ENCODE measurements around the gene GYG1.

GYG1 gene

GRCh38 chr3:148991219-148992026 is at the start of gene GYG1:
TSS of gene GYG1 (plus strand) at chr3:148991540. CDS start at chr3:148991641, 101 bp downstream.
- DNase-seq (ENCODE audit: low read depth in 2 of 3, low spot score in 2 of 3), result peak; percentile 47 to 61 (median 53)

DNA sequence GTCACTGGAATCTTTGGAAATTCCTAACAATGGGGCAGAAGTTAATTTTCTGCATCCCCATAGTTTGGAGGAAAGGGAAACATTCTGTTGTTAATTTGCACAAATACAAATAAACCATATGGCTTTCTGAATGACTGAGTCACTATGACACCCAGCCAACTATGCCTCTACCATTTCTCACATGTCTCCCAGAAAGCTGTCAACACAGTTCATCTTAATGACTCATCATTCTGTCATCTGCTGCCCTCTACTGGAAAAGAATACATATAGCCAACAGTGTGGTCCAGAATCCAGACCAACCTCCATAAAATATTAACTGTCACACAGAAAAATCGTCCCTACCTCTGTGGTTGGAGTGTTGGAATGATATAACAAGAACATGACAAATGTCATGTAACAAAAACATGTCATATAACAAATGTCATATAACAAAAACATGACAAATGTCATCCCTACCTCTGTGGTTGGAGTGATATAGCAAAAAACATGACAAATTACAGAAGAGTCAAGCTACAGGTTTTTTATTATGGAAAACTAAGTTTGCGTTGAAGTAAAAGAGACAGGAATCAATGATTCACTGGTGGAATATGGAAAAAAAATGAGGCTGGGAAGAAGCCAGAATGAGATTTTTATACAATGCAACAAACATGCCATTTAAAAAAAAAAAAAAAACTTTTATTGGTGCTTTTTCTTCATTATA is 47.7 kb upstream of the GYG1 start:
- DNase-seq (ENCODE audit: low read depth in 2 of 3, low spot score in 2 of 3), result no peak

DNA sequence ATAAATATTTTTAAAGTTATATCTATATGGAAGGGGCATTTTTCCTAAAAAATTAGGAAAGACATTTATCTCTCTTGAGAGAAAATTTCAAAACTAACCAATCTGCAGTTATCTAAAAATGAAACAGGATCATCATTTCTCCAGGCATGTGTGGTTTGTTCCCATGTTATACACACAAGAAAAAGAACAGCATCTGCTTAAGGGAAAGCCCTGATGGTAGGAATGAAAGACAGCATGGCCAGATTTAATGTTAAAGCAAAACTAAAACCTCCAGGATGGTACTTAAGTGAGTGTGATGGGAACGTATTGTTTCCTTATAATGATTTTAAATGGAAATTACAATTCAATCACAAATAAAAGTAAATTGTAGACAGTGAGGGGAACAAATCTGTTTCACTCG is 46.2 kb upstream of the GYG1 start:
- no peak for DNase-seq (ENCODE audit: low read depth in 2 of 3, low spot score in 2 of 3)

- no peak for DNase-seq (ENCODE audit: low read depth in 2 of 3, low spot score in 2 of 3)
These were observed 42.3 kb upstream of the GYG1 start for GRCh38 chr3:148948913-148949657.

DNA sequence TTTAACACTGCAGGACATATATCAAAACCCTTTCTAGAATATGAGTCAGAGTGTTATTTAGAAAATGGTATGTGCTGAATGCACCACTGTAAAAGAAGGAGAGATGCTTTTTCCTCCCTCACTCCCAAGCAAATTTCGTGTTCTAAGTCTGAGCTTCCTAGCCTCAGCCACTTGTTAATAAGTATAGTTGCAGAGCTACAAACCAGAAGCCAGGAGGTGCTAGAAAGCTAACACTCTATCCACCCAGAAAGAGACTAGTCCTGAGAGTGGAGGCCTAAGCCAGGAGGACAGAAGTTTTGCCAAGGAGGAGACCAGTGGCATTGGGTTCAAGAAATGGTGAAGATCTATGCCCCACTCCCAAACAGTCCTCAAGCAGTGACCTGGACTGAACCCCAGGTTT is 40.5 kb upstream of the GYG1 start:
- DNase-seq (ENCODE audit: low read depth in 2 of 3, low spot score in 2 of 3), result no peak

DNA sequence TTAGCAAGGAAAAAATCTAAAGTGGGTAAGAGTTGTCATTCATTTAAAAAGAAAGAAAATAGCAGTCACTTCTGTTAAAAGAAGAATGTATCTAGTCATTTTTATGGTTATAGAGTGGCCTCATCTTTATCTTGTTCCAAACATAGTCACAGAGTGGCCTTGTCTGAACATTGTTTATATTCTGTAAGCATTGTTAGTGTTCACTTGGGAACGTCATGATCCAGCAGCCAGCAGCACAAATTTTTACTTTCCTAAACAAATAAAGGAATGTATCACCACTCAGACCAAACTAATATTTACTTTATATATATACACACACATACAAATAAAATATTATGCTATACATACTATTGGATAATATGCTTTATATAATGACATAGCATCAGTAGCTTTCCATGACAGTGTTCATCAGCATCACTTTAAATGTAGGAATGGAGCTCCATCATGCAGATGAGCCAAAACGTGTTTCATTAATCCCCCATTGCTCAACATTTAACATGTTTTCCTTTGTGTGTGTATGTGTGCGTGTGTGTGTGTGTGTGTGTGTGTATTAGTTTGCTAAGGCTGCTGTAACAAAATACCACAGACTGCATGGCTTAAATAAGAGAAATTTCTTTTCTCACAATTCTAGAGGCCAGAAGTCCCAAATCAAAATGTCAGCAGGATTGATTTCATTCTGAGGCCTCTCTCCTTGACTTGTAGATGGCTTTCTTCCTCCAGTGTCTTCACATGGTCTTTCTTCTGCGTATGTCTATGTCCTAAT is 39.6 kb upstream of the GYG1 start:
- DNase-seq (ENCODE audit: low read depth in 2 of 3, low spot score in 2 of 3), result no peak

DNA sequence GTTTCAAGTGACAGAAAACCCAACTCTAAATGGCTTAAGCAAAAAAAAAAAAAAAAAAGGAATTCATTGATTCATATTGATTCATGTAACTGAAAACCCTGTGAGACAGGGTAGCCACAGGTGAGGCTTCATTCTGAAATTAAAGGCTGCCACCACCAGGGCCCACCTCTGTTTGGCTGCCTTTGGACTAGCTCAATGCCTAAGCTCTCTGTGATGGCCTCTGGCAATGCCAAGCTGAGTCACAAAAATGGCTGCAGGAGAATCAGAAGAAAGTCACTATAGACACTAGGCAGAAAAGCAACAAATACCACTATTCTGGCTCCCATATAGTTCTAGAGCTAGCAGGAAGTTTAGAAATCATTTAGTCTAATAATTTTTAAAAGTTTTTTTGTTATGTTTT is 38.2 kb upstream of the GYG1 start:
- no peak for DNase-seq (ENCODE audit: low read depth in 2 of 3, low spot score in 2 of 3)

DNA sequence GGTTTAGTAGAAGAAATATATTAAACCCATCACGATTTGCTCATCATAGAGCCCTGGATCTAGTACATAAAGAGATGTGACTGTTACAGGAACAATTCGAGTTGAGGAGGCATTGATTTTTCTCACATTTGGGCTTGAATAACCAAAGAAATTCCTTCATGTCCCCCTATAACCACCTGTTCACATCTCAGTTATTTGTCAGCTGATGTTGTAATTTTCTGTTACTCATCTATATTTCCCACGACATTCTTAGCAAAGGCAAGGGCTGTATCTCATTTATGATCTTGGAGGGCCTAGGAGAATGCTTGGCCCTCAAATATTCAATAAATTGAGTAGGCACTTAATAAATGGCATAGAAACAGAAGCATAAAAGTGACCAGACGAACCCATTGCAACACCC is 36.4 kb upstream of the GYG1 start:
- no peak for DNase-seq (ENCODE audit: low read depth in 2 of 3, low spot score in 2 of 3)

GRCh38 chr3:148955544-148956346 is 35.6 kb upstream of the GYG1 start:
- no peak for DNase-seq (ENCODE audit: low read depth in 2 of 3, low spot score in 2 of 3)

DNA sequence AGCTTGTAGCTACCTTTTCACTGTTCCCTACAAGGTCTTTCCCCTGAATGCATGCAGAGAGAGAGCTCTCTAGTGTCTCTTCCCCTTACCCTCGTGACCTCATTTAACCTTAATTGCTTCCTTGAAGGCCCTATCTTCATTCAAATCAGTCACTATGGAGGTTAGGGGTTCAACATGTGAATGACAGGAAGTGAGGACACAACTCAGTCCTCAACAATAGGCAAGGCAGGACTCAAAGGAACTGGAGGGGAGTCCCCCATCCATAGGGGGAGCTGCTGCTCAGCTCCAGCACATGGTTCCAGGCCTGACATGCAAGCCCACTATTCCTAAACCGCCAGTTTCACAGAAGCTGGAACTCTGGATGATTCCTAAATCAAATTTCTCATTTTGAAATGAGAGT is 33.8 kb upstream of the GYG1 start:
- DNase-seq (ENCODE audit: low read depth in 2 of 3, low spot score in 2 of 3), result no peak

- no peak for DNase-seq (ENCODE audit: low read depth in 2 of 3, low spot score in 2 of 3)
These were observed 32.6 kb upstream of the GYG1 start for GRCh38 chr3:148958696-148959095.

DNA sequence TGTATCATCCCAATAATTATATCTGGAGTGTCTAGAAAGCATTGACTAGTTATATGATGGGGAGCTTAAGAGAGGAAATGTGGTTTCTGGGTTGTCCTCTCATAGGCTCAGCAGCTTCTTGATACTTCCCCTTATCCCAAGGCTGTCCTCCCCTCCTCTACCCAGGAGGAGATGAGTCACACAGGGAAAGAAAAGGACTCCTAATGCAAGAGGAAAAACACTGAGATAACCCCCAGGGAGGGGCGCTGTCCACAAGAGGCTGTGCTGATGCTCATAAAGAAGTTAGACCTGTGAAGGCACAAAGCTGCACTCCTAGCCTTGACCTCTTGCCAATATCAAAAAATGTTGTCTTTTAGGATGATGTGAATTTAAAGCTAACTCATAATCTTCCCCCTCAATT is 28.8 kb upstream of the GYG1 start:
- no peak for DNase-seq (ENCODE audit: low read depth in 2 of 3, low spot score in 2 of 3)

GRCh38 chr3:148964809-148965208 is 26.5 kb upstream of the GYG1 start:
- DNase-seq (ENCODE audit: low read depth in 2 of 3, low spot score in 2 of 3), result no peak

DNA sequence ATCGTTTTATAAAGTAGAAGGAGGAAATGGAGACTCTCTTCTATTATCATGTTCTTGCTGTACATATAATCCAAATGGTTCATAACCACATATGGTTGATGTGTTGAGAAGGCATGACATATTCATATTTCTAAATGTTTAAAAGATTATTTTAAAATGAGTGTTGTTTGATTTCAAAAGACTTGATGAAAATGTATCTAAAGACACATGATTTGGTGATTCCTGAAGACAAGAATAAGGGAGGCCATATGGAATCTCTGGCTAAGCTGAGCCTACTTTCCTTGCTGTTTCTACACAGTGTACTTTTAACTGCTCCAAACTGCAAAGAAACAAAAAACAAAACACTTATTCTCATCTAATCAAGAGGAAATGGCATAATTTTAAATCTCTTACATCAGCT is 23.0 kb upstream of the GYG1 start:
- no peak for DNase-seq (ENCODE audit: low read depth in 2 of 3, low spot score in 2 of 3)

GRCh38 chr3:148970271-148970670 is 21.1 kb upstream of the GYG1 start:
- DNase-seq (ENCODE audit: low read depth in 2 of 3, low spot score in 2 of 3), result no peak

DNA sequence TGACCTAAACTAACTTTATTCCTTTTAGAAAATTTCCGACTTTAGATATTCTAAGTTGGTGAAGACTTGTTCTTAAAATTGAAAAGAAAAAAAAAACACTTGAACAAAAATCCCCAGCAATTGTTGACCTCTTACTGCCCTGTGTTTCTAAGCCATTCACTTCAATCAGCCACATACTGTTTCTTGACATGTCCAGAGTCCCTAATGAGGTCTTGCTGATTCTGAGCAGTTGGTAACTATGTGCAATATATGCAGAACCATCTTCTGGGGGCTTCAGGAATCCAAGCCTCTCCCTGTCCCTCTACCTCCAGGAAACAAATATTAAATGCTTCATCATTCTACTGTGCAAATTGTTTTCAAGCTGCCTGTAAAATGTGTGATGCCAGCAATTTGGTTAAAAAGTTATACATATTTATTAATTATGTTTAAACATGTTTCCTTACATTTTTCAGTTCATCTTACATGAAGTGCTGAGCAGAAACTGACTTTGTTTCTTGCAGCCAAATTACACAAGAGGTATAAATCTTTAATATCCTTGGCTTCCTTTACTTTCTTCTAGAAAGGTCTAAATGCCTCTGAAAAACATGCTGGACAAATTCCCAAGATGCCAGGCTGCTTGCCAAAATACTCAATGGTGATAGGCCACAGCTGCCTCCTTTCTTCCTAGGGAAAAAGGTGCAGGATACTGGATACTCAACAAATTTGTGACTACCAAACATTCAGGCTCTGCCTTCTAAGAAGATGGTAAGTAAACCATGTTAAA is 19.8 kb upstream of the GYG1 start:
- DNase-seq (ENCODE audit: low read depth in 2 of 3, low spot score in 2 of 3), result no peak

DNA sequence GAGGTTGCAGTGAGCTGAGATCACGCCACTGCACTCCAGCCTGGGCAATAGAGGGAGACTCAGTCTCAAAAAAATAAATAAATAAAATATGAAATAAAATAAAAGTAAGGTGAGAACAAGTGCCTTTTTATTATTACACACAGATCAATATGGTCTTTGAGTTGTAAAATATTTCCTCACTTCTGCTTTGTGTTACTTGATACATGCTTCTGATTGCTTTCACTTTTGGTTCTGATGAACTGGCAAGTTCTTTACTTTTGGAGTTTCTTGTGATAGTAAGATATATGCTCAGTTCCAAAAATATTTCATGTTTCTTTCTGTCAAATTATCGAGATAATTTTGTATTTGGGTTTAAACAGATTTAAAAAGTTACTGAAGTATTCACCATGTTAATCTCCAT is 16.6 kb upstream of the GYG1 start:
- no peak for DNase-seq (ENCODE audit: low read depth in 2 of 3, low spot score in 2 of 3)

- DNase-seq (ENCODE audit: low read depth in 2 of 3, low spot score in 2 of 3), result no peak
These were observed 16.1 kb upstream of the GYG1 start for GRCh38 chr3:148975248-148975647.

GRCh38 chr3:148975696-148976095 is 15.6 kb upstream of the GYG1 start:
- no peak for DNase-seq (ENCODE audit: low read depth in 2 of 3, low spot score in 2 of 3)

DNA sequence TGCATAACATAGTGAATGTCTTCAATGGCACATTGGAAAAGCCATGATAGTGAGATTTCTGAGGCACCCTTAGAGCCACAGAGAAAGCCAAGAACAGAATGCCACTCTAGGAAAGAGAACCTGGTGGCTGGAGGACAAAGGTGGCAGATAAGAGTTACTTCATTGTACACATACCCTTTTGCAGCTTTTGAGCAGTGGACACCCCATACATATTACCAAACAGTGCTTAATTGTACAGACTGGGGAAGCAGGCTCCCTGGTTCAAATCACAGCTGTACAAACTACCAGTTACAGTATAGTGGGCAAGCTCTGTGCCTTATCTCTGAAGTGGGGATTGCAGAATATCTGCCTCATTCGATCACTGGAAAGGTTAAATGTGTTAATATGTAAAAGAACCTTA is 10.1 kb upstream of the GYG1 start:
- DNase-seq (ENCODE audit: low read depth in 2 of 3, low spot score in 2 of 3), result no peak

All from activated CD8-positive, alpha-beta memory T cell treated with anti-CD3 and anti-CD28 coated beads for 48 hours (primary cell).